CD14-positive monocyte (primary cell): ENCODE data around the gene EXTL2. TPM values are rescaled to one million over a fixed set of nuclear protein-coding genes. Genes with fewer than 3 reads are reported as not detected.
"Not testable (repeated sequence)": the region's sequence is repeated elsewhere in the genome, so short reads cannot be mapped to it uniquely, and the experiment has no call there.

Experiments
- DNase-seq, 3 donors: peaks; one replicate each; pipeline ENCODE4 v3.0.0-alpha.2; 2011 to 2022
- H2AFZ ChIP-seq: 2 replicates; pipeline ENCODE4 v1.6.0; 2012; ENCODE audit warnings: mild to moderate bottlenecking, low read depth, low read length, inconsistent platforms; ENCODE audit not compliant: insufficient read depth, poor library complexity, severe bottlenecking
- H3K27ac ChIP-seq, 2 donors: 1 replicate in 1 of 2; 2 replicates in 1 of 2; pipeline ENCODE4 v1.5.1; 2012 to 2013; ENCODE audit warnings: low read length in 2 of 2, control low read depth in 1 of 2, inconsistent platforms in 1 of 2, low read depth in 1 of 2, mild to moderate bottlenecking in 1 of 2
- H3K27me3 ChIP-seq, 2 donors: one replicate each; pipeline versions ENCODE4 v1.6.0 to v1.6.1; 2011 to 2013; ENCODE audit warnings: low read length in 2 of 2; ENCODE audit not compliant: control insufficient read depth in 2 of 2, insufficient read depth in 2 of 2
- H3K36me3 ChIP-seq, 2 donors: replicated peaks in 1 of 2; 1 replicate in 1 of 2; 2 replicates in 1 of 2; pipeline versions ENCODE4 v1.5.1 to v1.6.1; 2012 to 2013; ENCODE audit warnings: low read length in 2 of 2, control low read depth in 1 of 2, inconsistent platforms in 1 of 2, mild to moderate bottlenecking in 1 of 2; ENCODE audit not compliant: insufficient read depth in 2 of 2, control insufficient read depth in 1 of 2
- H3K4me1 ChIP-seq, 2 donors: 1 replicate in 1 of 2; 2 replicates in 1 of 2; pipeline versions ENCODE4 v1.5.1 to v1.6.1; 2012 to 2013; ENCODE audit warnings: low read length in 2 of 2, control low read depth in 1 of 2, inconsistent platforms in 1 of 2, mild to moderate bottlenecking in 1 of 2, moderate library complexity in 1 of 2; ENCODE audit not compliant: insufficient read depth in 2 of 2, control insufficient read depth in 1 of 2
- H3K4me2 ChIP-seq: replicated peaks from 2 replicates; pipeline ENCODE3; 2012; ENCODE audit warnings: low read length, moderate library complexity, mild to moderate bottlenecking; ENCODE audit not compliant: poor library complexity, severe bottlenecking; ENCODE audit errors: extremely low read depth
- H3K4me3 ChIP-seq, 3 experiments: fragments of 200-600 bp in 1 of 3; sonication (generic) in 1 of 3; replicated peaks in 1 of 3; 1 replicate in 2 of 3; 2 replicates in 1 of 3; pipeline ENCODE4 v1.5.1; 2011 to 2013; ENCODE audit warnings: low read length in 3 of 3, mild to moderate bottlenecking in 3 of 3, control low read depth in 2 of 3, low read depth in 2 of 3, inconsistent platforms in 1 of 3, moderate library complexity in 1 of 3
- H3K79me2 ChIP-seq: 2 replicates; pipeline ENCODE4 v1.6.0; 2012; ENCODE audit warnings: mild to moderate bottlenecking, control low read depth, inconsistent platforms, low read length, moderate library complexity; ENCODE audit not compliant: insufficient read depth
- H3K9ac ChIP-seq: 2 replicates; pipeline ENCODE4 v1.6.0; 2017; ENCODE audit warnings: low read length, mild to moderate bottlenecking; ENCODE audit not compliant: insufficient read depth, poor library complexity, severe bottlenecking
- H3K9me3 ChIP-seq, 2 donors: replicated peaks in 1 of 2; 1 replicate in 1 of 2; 2 replicates in 1 of 2; pipeline versions ENCODE4 v1.5.1 to v1.6.1; 2012 to 2013; ENCODE audit warnings: low read length in 2 of 2, control low read depth in 1 of 2; ENCODE audit not compliant: control insufficient read depth in 1 of 2, insufficient read depth in 1 of 2
- H4K20me1 ChIP-seq: 2 replicates; pipeline ENCODE4 v1.6.0; 2012; ENCODE audit warnings: mild to moderate bottlenecking, low read length, control low read depth, moderate library complexity; ENCODE audit not compliant: insufficient read depth
- H3K27ac Mint-ChIP-seq, 7 donors: one replicate each; pipeline ENCODE4 v1.8.0; 2020; ENCODE audit warnings: mild to moderate bottlenecking in 7 of 7, mixed read lengths in 7 of 7, moderate library complexity in 6 of 7, inconsistent platforms in 2 of 7
- H3K27me3 Mint-ChIP-seq, 3 donors: one replicate each; pipeline ENCODE4 v1.8.0; 2021 to 2022; ENCODE audit warnings: low read depth in 3 of 3, mild to moderate bottlenecking in 3 of 3, mixed read lengths in 3 of 3, moderate library complexity in 3 of 3, inconsistent platforms in 1 of 3
- H3K36me3 Mint-ChIP-seq, 2 donors: one replicate each; pipeline ENCODE4 v1.8.0; 2020; ENCODE audit warnings: mixed read lengths in 2 of 2, inconsistent platforms in 1 of 2, mild to moderate bottlenecking in 1 of 2
- H3K4me1 Mint-ChIP-seq: one replicate; pipeline ENCODE4 v1.8.0; 2020; ENCODE audit warnings: mild to moderate bottlenecking, mixed read lengths
- H3K4me3 Mint-ChIP-seq, 2 donors: one replicate each; pipeline ENCODE4 v1.8.0; 2020; ENCODE audit warnings: mild to moderate bottlenecking in 2 of 2, mixed read lengths in 2 of 2, moderate library complexity in 1 of 2
- H3K9me3 Mint-ChIP-seq, 7 donors: one replicate each; pipeline ENCODE4 v1.8.0; 2020 to 2022; ENCODE audit warnings: mixed read lengths in 7 of 7, mild to moderate bottlenecking in 6 of 7, moderate library complexity in 6 of 7, inconsistent platforms in 2 of 7
- CTCF ChIP-seq: fragments of 200-600 bp; IDR thresholded peaks from one replicate; pipeline ENCODE4 v1.8.0; 2022; ENCODE audit warnings: antibody characterized with exemption, mild to moderate bottlenecking
- WGBS: methylation state at CpG from one replicate; pipeline ENCODE4 v1.1.5; 2013; ENCODE audit warnings: missing lambda C conversion rate; ENCODE audit not compliant: insufficient coverage; 5-methylcytosine and 5-hydroxymethylcytosine counted together
- intact Hi-C, 2 donors: fragments of 100-400 bp; cut with micrococcal nuclease; formaldehyde crosslinking; loops; one replicate each; pipeline versions ENCODE4 v1.15.0 to v1.15.1; 2023
- polyA plus RNA-seq, 3 donors: library from polyadenylated mRNA; depleted of rRNA in 1 of 3; unstranded in 2 of 3; stranded (reverse) in 1 of 3; fragments of 300-500 nt in 2 of 3; fragments of >200 nt in 1 of 3; fragmentation: Illumina TruSeq in 2 of 3; gene quantifications; 1 replicate in 2 of 3; 2 replicates in 1 of 3; pipeline ENCODE4 v1.2.3, GENCODE V29; 2012 to 2021

Gene EXTL2
- polyA plus RNA-seq, 3 donors: 0.89 to 1.2 (median 0.92) TPM

GRCh38 chr1:100860397-100860991 lies 34.1 kb downstream of the EXTL2 start:
- Histone ChIP-seq H3K9me3 (no peaks in the 10 kb centered on the region), H3K4me3 (no peak overlapping the region), H3K4me2 (no peak overlapping the region), H2AFZ (no peak overlapping the region), H3K4me1 (no peaks in the 10 kb centered on the region), H3K36me3 (no peaks in the 10 kb centered on the region), H3K27me3 (no peaks in the 10 kb centered on the region), H3K9ac (no peak overlapping the region), H4K20me1 (no peaks in the 10 kb centered on the region), H3K79me2 (no peaks in the 10 kb centered on the region), H3K27ac (no peak overlapping the region)
- Mint-ChIP-seq H3K4me1 (no peaks in the 10 kb centered on the region), H3K4me3 (no peak overlapping the region), H3K27me3 (no peaks in the 10 kb centered on the region), H3K36me3 (no peaks in the 10 kb centered on the region), H3K27ac (no peak overlapping the region), H3K9me3 (peaks cover 0 to 4% (median 2%) of the 10 kb centered on the region in 7 donors)
- no peak for DNase-seq
- no peak for TF ChIP-seq CTCF
- no CpG with 5 or more reads among the region's 3 CpGs for WGBS
- intact Hi-C loops: loop anchor here in 1 of 2 donors (5.0 kb wide), 1 partner anchor 398 kb away; no protein-coding TSS in a partner anchor

GRCh38 chr1:100855116-100855515 lies 39.5 kb downstream of the EXTL2 start:
- H4K20me1 ChIP-seq, H3K36me3 Mint-ChIP-seq, DNase-seq, H3K27ac ChIP-seq, H3K9ac ChIP-seq, H3K4me3 ChIP-seq, H3K27me3 Mint-ChIP-seq, H2AFZ ChIP-seq, H3K4me1 Mint-ChIP-seq, H3K36me3 ChIP-seq, H3K27me3 ChIP-seq, H3K4me2 ChIP-seq, H3K9me3 ChIP-seq, H3K79me2 ChIP-seq, intact Hi-C loops, H3K27ac Mint-ChIP-seq, H3K9me3 Mint-ChIP-seq, H3K4me1 ChIP-seq, H3K4me3 Mint-ChIP-seq: not testable (repeated sequence)
